T-helper 17 cell (primary cell): Measurements from ENCODE around the gene CES2. TPM values are rescaled to one million over a fixed set of nuclear protein-coding genes. Genes with fewer than 3 reads are reported as not detected.
"Not testable (repeated sequence)": the region's sequence is repeated elsewhere in the genome, so short reads cannot be mapped to it uniquely, and the experiment has no call there.

ENCODE experiments used
- ATAC-seq: fragments of 150-1000 bp; cut with Tn5 transposase; 2 replicates; pipeline ENCODE4 v1.10.0; 2021; ENCODE audit warnings: mild to moderate bottlenecking, moderate library complexity
- DNase-seq, 3 donors: peaks; one replicate each; pipeline versions ENCODE4 v3.0.0 to v3.0.0-alpha.2; 2020 to 2021
- H3K9me3 ChIP-seq: one replicate; pipeline ENCODE4 v1.7.0; 2013; ENCODE audit warnings: low read length, mild to moderate bottlenecking; ENCODE audit not compliant: control insufficient read depth, poor library complexity, severe bottlenecking
- H3K27ac Mint-ChIP-seq: one replicate; pipeline ENCODE4 v1.8.0; 2022; ENCODE audit warnings: mild to moderate bottlenecking, moderate library complexity, mixed read lengths
- H3K27me3 Mint-ChIP-seq: one replicate; pipeline ENCODE4 v1.8.0; 2022; ENCODE audit warnings: mixed read lengths
- H3K36me3 Mint-ChIP-seq: one replicate; pipeline ENCODE4 v1.8.0; 2022; ENCODE audit warnings: low read depth, mixed read lengths
- H3K4me1 Mint-ChIP-seq: one replicate; pipeline ENCODE4 v1.8.0; 2022; ENCODE audit warnings: mild to moderate bottlenecking, mixed read lengths
- H3K4me3 Mint-ChIP-seq: one replicate; pipeline ENCODE4 v1.8.0; 2022; ENCODE audit warnings: mild to moderate bottlenecking, moderate library complexity, mixed read lengths
- total RNA-seq, 4 donors: library from RNA in 2 of 4; stranded (reverse) in 2 of 4; gene quantifications; one replicate each; pipeline ENCODE4 v1.2.3 and lab custom pipeline; 2022 to 2026

Gene CES2
- total RNA-seq, 2 donors from 2014 or later: 33.1 to 36.8 TPM

- Mint-ChIP-seq H3K4me3 (no peak overlapping the region), H3K4me1 (peaks cover 16% of the 10 kb centered on the region), H3K27me3 (no peaks in the 10 kb centered on the region), H3K27ac (no peak overlapping the region), H3K36me3 (peaks cover 6% of the 10 kb centered on the region)
- H3K9me3 ChIP-seq: no peaks in the 10 kb centered on the region
- DNase-seq (no peak), ATAC-seq (no peak)
Observed at GRCh38 chr16:66940236-66940635, 4.9 kb downstream of the CES2 start.

GRCh38 chr16:66942981-66943380, 7.7 kb downstream of the CES2 start:
- H3K27me3 Mint-ChIP-seq: no peaks in the 10 kb centered on the region
- DNase-seq: no peak
- peaks cover 6% of the 10 kb centered on the region for H3K36me3 Mint-ChIP-seq
- ATAC-seq: no peak
- peaks cover 10% of the 10 kb centered on the region for H3K4me1 Mint-ChIP-seq
- H3K4me3 Mint-ChIP-seq: no peak overlapping the region
- H3K9me3 ChIP-seq: no peaks in the 10 kb centered on the region
- no peak overlapping the region for H3K27ac Mint-ChIP-seq

- Mint-ChIP-seq H3K4me1 (peaks cover 15% of the 10 kb centered on the region), H3K4me3 (no peak overlapping the region), H3K36me3 (peaks cover 6% of the 10 kb centered on the region), H3K27me3 (peaks cover 6% of the 10 kb centered on the region), H3K27ac (peak overlapping the region; percentile 37)
- no peaks in the 10 kb centered on the region for H3K9me3 ChIP-seq
- no peak for ATAC-seq
- DNase-seq: no peak
Observed at GRCh38 chr16:66943426-66944053, 8.2 kb downstream of the CES2 start.

- peak overlapping the region; percentile 37 for H3K27ac Mint-ChIP-seq
- peaks cover 6% of the 10 kb centered on the region for H3K36me3 Mint-ChIP-seq
- DNase-seq (no peak), ATAC-seq (no peak)
- peaks cover 11% of the 10 kb centered on the region for H3K27me3 Mint-ChIP-seq
- no peak overlapping the region for H3K4me3 Mint-ChIP-seq
- peaks cover 18% of the 10 kb centered on the region for H3K4me1 Mint-ChIP-seq
- H3K9me3 ChIP-seq: no peaks in the 10 kb centered on the region
Observed at GRCh38 chr16:66944054-66944441, 8.7 kb downstream of the CES2 start.

GRCh38 chr16:66944971-66945370, 9.7 kb downstream of the CES2 start:
- DNase-seq, ATAC-seq, H3K9me3 ChIP-seq, H3K4me3 Mint-ChIP-seq, H3K36me3 Mint-ChIP-seq: not testable (repeated sequence)
- Mint-ChIP-seq H3K27ac (peak overlapping the region; percentile 39), H3K4me1 (peaks cover 20% of the 10 kb centered on the region), H3K27me3 (peaks cover 20% of the 10 kb centered on the region)

GRCh38 chr16:66945939-66946338, 10.6 kb downstream of the CES2 start:
- H3K27me3 Mint-ChIP-seq: peaks cover 25% of the 10 kb centered on the region
- H3K9me3 ChIP-seq: no peaks in the 10 kb centered on the region
- no peak for DNase-seq
- H3K4me3 Mint-ChIP-seq: no peak overlapping the region
- peaks cover 6% of the 10 kb centered on the region for H3K36me3 Mint-ChIP-seq
- H3K27ac Mint-ChIP-seq: no peak overlapping the region
- peaks cover 24% of the 10 kb centered on the region for H3K4me1 Mint-ChIP-seq
- ATAC-seq: no peak

GRCh38 chr16:66946541-66946940, 11.2 kb downstream of the CES2 start:
- Mint-ChIP-seq H3K4me1 (peaks cover 24% of the 10 kb centered on the region), H3K36me3 (peaks cover 6% of the 10 kb centered on the region), H3K27ac (peak overlapping the region; percentile 89), H3K4me3 (peak overlapping the region; percentile 43), H3K27me3 (peaks cover 30% of the 10 kb centered on the region)
- DNase-seq (no peak), ATAC-seq (no peak)
- peaks cover 3% of the 10 kb centered on the region for H3K9me3 ChIP-seq

- Mint-ChIP-seq H3K27ac (peak overlapping the region; percentile 89), H3K4me3 (peak overlapping the region; percentile 43), H3K36me3 (peaks cover 6% of the 10 kb centered on the region), H3K27me3 (peaks cover 34% of the 10 kb centered on the region), H3K4me1 (peaks cover 24% of the 10 kb centered on the region)
- peaks cover 4% of the 10 kb centered on the region for H3K9me3 ChIP-seq
- DNase-seq (no peak), ATAC-seq (no peak)
Observed at GRCh38 chr16:66946974-66947301, 11.6 kb downstream of the CES2 start.

GRCh38 chr16:66947302-66948065, 12.2 kb downstream of the CES2 start:
- H3K4me1 Mint-ChIP-seq: peaks cover 24% of the 10 kb centered on the region
- peak overlapping the region; percentile 89 for H3K27ac Mint-ChIP-seq
- H3K27me3 Mint-ChIP-seq: peaks cover 34% of the 10 kb centered on the region
- peak overlapping the region; percentile 89 for H3K4me3 Mint-ChIP-seq
- H3K36me3 Mint-ChIP-seq: peaks cover 3% of the 10 kb centered on the region
- ATAC-seq: peak; percentile 94
- DNase-seq: peak; percentile 62 to 81 (median 68)
- peaks cover 4% of the 10 kb centered on the region for H3K9me3 ChIP-seq

- no peak overlapping the region for H3K27ac Mint-ChIP-seq
- peaks cover 24% of the 10 kb centered on the region for H3K4me1 Mint-ChIP-seq
- H3K27me3 Mint-ChIP-seq: peaks cover 40% of the 10 kb centered on the region
- no peak for DNase-seq
- ATAC-seq: peak; percentile 16
- peak overlapping the region; percentile 89 for H3K4me3 Mint-ChIP-seq
- H3K36me3 Mint-ChIP-seq: no peaks in the 10 kb centered on the region
- peaks cover 4% of the 10 kb centered on the region for H3K9me3 ChIP-seq
Observed at GRCh38 chr16:66948134-66948836, 13.0 kb downstream of the CES2 start.

- Mint-ChIP-seq H3K4me1 (peaks cover 24% of the 10 kb centered on the region), H3K27ac (no peak overlapping the region), H3K27me3 (peaks cover 44% of the 10 kb centered on the region), H3K4me3 (no peak overlapping the region), H3K36me3 (no peaks in the 10 kb centered on the region)
- peaks cover 4% of the 10 kb centered on the region for H3K9me3 ChIP-seq
- DNase-seq: no peak
- ATAC-seq: no peak
Observed at GRCh38 chr16:66948837-66949225, 13.5 kb downstream of the CES2 start.

- Mint-ChIP-seq H3K4me3 (peak overlapping the region; percentile 55), H3K27me3 (peaks cover 47% of the 10 kb centered on the region), H3K27ac (no peak overlapping the region), H3K36me3 (no peaks in the 10 kb centered on the region), H3K4me1 (peaks cover 26% of the 10 kb centered on the region)
- ATAC-seq (no peak), DNase-seq (no peak)
- H3K9me3 ChIP-seq: peaks cover 4% of the 10 kb centered on the region
Observed at GRCh38 chr16:66949472-66949871, 14.2 kb downstream of the CES2 start.

- peaks cover 4% of the 10 kb centered on the region for H3K9me3 ChIP-seq
- Mint-ChIP-seq H3K27ac (no peak overlapping the region), H3K36me3 (no peaks in the 10 kb centered on the region), H3K4me1 (peaks cover 26% of the 10 kb centered on the region), H3K27me3 (peaks cover 47% of the 10 kb centered on the region), H3K4me3 (no peak overlapping the region)
- ATAC-seq (no peak), DNase-seq (no peak)
Observed at GRCh38 chr16:66950437-66950836, 15.1 kb downstream of the CES2 start.
